ENCODE measurements around the gene MPI. TPM values are rescaled to one million over a fixed set of nuclear protein-coding genes. Genes with fewer than 3 reads are reported as not detected.
"Not testable (repeated sequence)": the region's sequence is repeated elsewhere in the genome, so short reads cannot be mapped to it uniquely, and the experiment has no call there.

The MPI gene
- total RNA-seq, 4 donors from 2014 or later: 63.1 to 176 (median 98.4) TPM

DNA sequence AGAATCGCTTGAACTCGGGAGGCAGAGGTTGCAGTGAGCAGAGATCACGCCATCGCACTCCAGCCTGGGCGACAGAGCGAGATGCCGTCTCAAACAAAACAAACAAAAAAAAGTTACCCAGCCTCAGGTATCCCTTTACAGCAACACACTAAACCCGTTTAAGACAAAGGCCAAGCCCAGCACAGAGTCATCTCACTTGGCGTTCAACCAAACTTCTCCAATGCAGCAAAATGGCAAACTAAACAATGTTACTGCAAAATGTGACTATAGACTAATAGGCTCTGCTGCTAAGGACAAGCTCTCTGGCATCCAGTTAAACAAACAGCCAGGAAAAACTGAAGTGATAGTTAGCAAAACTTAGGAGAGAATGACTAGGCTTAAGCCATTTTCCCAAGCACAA is 23.2 kb downstream of the MPI start:
- intact Hi-C loops (cut with DNase I; ENCODE audit: low total_unique reads) (no loop called here), in situ Hi-C loops (cut with MboI; ENCODE audit: low pct_ligation_motif_present in 1 of 4, low pct_unique_long_range_greater_than_20kb in 1 of 4, low sequenced_read_pairs in 3 of 4) (no loop called here)
- no peak for DNase-seq
- no peak overlapping the region for H3K4me3 ChIP-seq
- H3K9me3 ChIP-seq: no peaks in the 10 kb centered on the region
- WGBS, 2 donors (ENCODE audit: low coverage in 1 of 2): 50 to 88% methylated on average over 2 to 9 of the region's 9 CpGs
- H3K36me3 ChIP-seq: peaks cover 0 to 55% (median 24%) of the 10 kb centered on the region in 4 donors
- no peaks in the 10 kb centered on the region for H3K4me1 ChIP-seq
- no peak overlapping the region for H3K27ac ChIP-seq
- no peaks in the 10 kb centered on the region for H3K27me3 ChIP-seq
- no peak for TF ChIP-seq POLR2AphosphoS5 (IDR thresholded peaks at IDR 0.05)
- TF ChIP-seq POLR2A (IDR thresholded peaks at IDR 0.05): no peak
- no peak for TF ChIP-seq CTCF (IDR thresholded peaks at IDR 0.05)
- TF ChIP-seq EP300 (IDR thresholded peaks at IDR 0.05; ENCODE audit: low read depth): no peak

- H3K4me1 ChIP-seq, DNase-seq: not testable (repeated sequence)
- H3K36me3 ChIP-seq: peaks cover 0 to 62% (median 28%) of the 10 kb centered on the region in 4 donors
Observed at GRCh38 chr15:74913799-74914198, 24.0 kb downstream of the MPI start.

GRCh38 chr15:74917676-74918075 is 27.8 kb downstream of the MPI start:
- WGBS, 2 donors (ENCODE audit: low coverage in 1 of 2): 80 to 91% methylated on average over 1 to 6 of the region's 6 CpGs
- Histone ChIP-seq H3K36me3 (peaks cover 0 to 78% (median 44%) of the 10 kb centered on the region in 4 donors), H3K4me3 (no peak overlapping the region), H3K27ac (no peak overlapping the region), H3K4me1 (no peaks in the 10 kb centered on the region), H3K27me3 (no peaks in the 10 kb centered on the region), H3K9me3 (no peaks in the 10 kb centered on the region)
- intact Hi-C loops (cut with DNase I; ENCODE audit: low total_unique reads): no loop called here
- TF ChIP-seq POLR2A (IDR thresholded peaks at IDR 0.05) (no peak), EP300 (IDR thresholded peaks at IDR 0.05; ENCODE audit: low read depth) (no peak), POLR2AphosphoS5 (IDR thresholded peaks at IDR 0.05) (no peak), CTCF (IDR thresholded peaks at IDR 0.05) (no peak)
- DNase-seq: no peak
- in situ Hi-C loops (cut with MboI; ENCODE audit: low pct_ligation_motif_present in 1 of 4, low pct_unique_long_range_greater_than_20kb in 1 of 4, low sequenced_read_pairs in 3 of 4): no loop called here

More at GRCh38 chr15:74913799-74914198, 24.0 kb downstream of the MPI start:
- H3K4me3 ChIP-seq; H3K9me3 ChIP-seq; in situ Hi-C loops (cut with MboI; ENCODE audit: low pct_ligation_motif_present in 1 of 4, low pct_unique_long_range_greater_than_20kb in 1 of 4, low sequenced_read_pairs in 3 of 4); H3K27ac ChIP-seq; intact Hi-C loops (cut with DNase I; ENCODE audit: low total_unique reads); H3K27me3 ChIP-seq: not testable (repeated sequence)
- 97 to 98% methylated on average over 4 to 8 of the region's 8 CpGs for WGBS, 2 donors (ENCODE audit: low coverage in 1 of 2)

GRCh38 chr15:74920456-74920855 is 30.6 kb downstream of the MPI start:
- WGBS, 2 donors (ENCODE audit: low coverage in 1 of 2): 84 to 85% methylated on average over 8 of the region's 8 CpGs
- no peaks in the 10 kb centered on the region for H3K27me3 ChIP-seq
- peaks cover 0 to 91% (median 49%) of the 10 kb centered on the region in 4 donors for H3K36me3 ChIP-seq
- no peak overlapping the region for H3K4me3 ChIP-seq
- intact Hi-C loops (cut with DNase I; ENCODE audit: low total_unique reads) (no loop called here), in situ Hi-C loops (cut with MboI; ENCODE audit: low pct_ligation_motif_present in 1 of 4, low pct_unique_long_range_greater_than_20kb in 1 of 4, low sequenced_read_pairs in 3 of 4) (no loop called here)
- H3K4me1 ChIP-seq: no peaks in the 10 kb centered on the region
- H3K9me3 ChIP-seq: no peaks in the 10 kb centered on the region
- TF ChIP-seq POLR2A (IDR thresholded peaks at IDR 0.05): no peak
- no peak overlapping the region for H3K27ac ChIP-seq
- no peak for DNase-seq

GRCh38 chr15:74924525-74924924 is 34.7 kb downstream of the MPI start:
- DNase-seq: no peak
- Histone ChIP-seq H3K27me3 (no peaks in the 10 kb centered on the region), H3K9me3 (no peaks in the 10 kb centered on the region), H3K36me3 (peaks cover 0 to 75% (median 37%) of the 10 kb centered on the region in 4 donors), H3K4me1 (peaks cover 0 to 13% (median 6%) of the 10 kb centered on the region in 4 donors), H3K27ac (no peak overlapping the region), H3K4me3 (no peak overlapping the region)
- in situ Hi-C loops (cut with MboI; ENCODE audit: low pct_ligation_motif_present in 1 of 4, low pct_unique_long_range_greater_than_20kb in 1 of 4, low sequenced_read_pairs in 3 of 4) (no loop called here), intact Hi-C loops (cut with DNase I; ENCODE audit: low total_unique reads) (no loop called here)
- 94 to 97% methylated on average over 3 of the region's 3 CpGs for WGBS, 2 donors (ENCODE audit: low coverage in 1 of 2)
- no peak for TF ChIP-seq EP300 (IDR thresholded peaks at IDR 0.05; ENCODE audit: low read depth)
- TF ChIP-seq CTCF (IDR thresholded peaks at IDR 0.05): no peak
- TF ChIP-seq POLR2A (IDR thresholded peaks at IDR 0.05): no peak
- TF ChIP-seq POLR2AphosphoS5 (IDR thresholded peaks at IDR 0.05): no peak

All from transverse colon (tissue), 4 donors.